PFSK-1 (cell line): ENCODE measurements around the gene ZNF396.

Experiments
- POLR2AphosphoS5 ChIP-seq: IDR thresholded peaks from 2 replicates; pipeline ENCODE4 v1.6.1; 2012; ENCODE audit warnings: low read depth, mild to moderate bottlenecking, control low read depth, low read length, moderate library complexity
- TAF1 ChIP-seq: IDR thresholded peaks from 2 replicates; pipeline ENCODE4 v1.6.1; 2012; ENCODE audit warnings: low read length, control low read depth, borderline replicate concordance; ENCODE audit not compliant: insufficient read depth

- no peak for TF ChIP-seq POLR2AphosphoS5
- TF ChIP-seq TAF1: no peak
Observed at GRCh38 chr18:35324926-35325655, 52.0 kb downstream of the ZNF396 start.
